Anterior cingulate cortex (tissue), 58 donors: Measurements from ENCODE around the gene MEAF6.
"Not testable (repeated sequence)": the region's sequence is repeated elsewhere in the genome, so short reads cannot be mapped to it uniquely, and the experiment has no call there.

Experiments used
- DNase-seq, 58 donors: peaks; one replicate each; lab custom pipeline; 2025; lab: John Stamatoyannopoulos, UW

MEAF6 gene

GRCh38 chr1:37533317-37534093 lies 18.9 kb upstream of the MEAF6 start:
- DNase-seq, result no peak

GRCh38 chr1:37532418-37533156 lies 18.0 kb upstream of the MEAF6 start:
- DNase-seq, result not testable (repeated sequence)

GRCh38 chr1:37529888-37530287 lies 15.3 kb upstream of the MEAF6 start:
- DNase-seq, result not testable (repeated sequence)

DNA sequence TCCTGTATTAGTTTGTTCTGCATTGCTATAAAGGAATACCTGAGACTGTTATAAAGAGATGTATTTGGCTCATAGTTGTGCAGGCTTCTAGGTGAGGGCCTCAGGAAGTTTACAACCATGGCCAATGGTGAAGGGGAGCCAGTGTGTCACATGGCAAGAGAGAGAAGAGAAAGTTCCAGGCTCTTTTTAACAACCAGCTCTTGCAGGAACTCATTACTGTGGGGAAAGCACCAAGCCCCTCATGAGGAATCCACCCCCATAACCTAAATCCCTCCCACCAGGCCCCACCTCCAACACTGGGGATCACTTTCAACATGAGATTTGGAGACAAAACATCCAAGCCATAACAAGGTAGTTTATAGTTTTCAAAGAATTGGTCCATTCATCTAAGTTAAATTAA lies 5.0 kb upstream of the MEAF6 start:
- no peak for DNase-seq

DNA sequence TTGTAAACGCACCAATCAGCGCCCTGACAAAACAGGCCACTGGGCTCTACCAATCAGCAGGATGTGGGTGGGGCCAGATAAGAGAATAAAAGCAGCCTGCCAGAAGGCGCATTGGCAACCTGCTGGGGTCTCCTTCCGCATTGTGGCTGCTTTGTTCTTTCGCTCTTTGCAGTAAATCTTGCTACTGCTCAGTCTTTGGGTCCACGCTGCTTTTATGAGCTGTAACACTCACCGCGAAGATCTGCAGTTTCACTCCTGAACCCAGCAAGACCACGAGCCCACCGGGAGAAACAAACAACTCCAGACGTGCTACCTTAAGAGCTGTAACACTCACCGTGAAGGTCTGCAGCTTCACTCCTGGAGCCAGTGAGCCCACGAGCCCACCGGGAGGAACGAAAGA lies 4.4 kb upstream of the MEAF6 start:
- not testable (repeated sequence) for DNase-seq

- DNase-seq, result not testable (repeated sequence)
These were observed 3.7 kb upstream of the MEAF6 start for GRCh38 chr1:37518241-37518640.

DNA sequence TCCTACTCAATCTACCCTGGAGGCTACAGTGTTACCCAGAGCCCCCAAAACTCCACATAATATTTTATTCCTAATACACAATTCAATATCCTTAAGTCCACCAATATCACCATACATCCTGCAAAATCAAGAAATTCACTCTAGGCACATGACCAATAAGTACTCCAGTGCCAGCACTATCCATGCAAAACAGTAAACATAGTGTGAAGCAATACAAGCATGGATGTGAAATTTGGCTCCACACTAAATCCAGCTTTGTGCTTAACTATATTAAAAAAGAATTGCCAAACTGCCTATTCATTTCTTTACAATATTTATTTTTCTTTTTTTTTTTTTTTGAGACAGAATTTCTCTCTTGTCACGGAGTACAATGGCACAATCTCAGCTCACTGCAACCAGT lies 3.0 kb upstream of the MEAF6 start:
- DNase-seq, result no peak

DNA sequence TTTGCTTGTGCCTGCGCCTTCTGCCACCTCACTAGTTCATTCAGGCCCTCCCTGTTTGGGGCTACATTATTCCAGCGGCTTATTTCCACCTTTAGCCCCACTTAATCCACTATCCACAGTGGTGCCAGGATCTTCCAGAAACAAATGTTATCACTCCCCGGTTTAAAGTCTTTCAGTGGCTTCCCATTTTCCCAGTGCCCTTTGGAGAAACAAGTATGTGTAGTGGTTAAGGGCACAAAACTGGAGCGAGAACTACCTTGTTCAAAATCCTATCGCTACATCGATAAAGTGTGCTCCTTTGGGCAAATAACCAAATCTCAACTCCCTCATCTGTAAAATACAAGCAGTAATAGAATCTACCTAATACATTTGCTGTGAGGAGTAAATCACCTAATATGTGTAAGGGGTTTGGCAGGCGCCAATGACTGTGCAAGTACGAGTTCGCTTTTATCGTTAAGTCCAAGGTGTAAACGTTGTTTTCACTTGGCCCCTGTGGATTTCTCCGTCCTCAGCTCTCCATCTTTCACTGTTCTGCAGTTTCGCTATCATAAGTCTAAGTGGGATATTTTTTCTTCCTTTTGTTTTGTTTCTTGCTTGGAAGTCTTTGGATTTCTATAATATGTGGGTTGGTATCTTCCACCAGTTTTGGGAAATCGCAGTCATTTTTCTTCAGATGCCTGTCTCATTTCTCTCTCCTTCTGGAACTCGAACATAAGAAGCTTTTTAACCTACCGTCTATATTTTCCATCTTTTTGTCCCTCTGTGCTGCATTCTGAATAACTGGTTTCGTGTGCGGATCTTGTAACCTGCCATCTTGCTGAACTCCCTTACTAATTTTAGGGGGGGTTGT lies 844 bp upstream of the MEAF6 start:
- DNase-seq, result no peak

DNA sequence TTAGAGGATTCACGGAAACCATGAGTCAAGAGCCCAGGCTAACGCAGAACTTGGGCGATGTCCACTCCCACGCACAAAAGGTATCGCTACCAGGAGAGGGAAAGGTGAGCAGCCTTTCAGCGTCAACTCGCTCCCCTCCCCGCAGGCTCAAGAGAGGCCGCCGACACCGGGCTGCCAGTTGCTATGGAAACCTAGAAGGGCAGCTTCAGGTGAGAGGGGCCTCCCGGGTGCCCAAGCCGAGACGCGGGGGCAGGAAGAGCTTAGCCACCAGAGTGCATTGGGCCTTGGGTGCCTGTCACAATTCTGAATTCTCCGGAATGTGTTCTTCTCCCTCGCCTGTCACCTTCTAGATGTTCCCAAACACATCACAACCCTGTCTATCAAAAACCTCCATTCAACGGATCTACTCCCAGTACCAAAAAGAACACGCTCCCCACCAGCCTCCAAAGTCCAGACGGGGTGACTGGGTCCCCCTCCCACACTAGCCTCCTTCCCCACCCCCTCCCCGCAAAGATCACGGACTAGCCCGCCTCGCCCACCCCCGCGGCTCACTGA lies 694 bp downstream of the MEAF6 start:
- peak in 24 of 58 donors; percentile 4 to 62 (median 18) for DNase-seq

DNA sequence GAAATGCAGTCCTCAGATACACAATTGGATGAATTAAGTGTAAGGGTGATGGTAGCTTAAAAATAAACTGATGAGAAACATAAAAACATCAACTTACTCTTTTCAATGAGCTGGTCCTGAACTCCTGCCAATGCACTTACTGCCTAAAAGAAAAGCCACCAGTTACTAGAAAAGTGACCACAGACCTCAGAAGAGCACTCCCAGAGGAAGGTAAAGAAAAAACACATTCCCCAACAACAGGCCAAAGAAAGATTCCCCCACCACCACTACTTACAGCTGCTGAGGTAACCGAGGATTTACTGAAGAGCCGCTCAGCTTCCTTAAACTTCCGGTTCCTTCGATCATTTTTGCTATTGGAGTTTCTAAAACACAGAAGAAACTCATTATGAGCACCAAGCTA lies 5.4 kb downstream of the MEAF6 start:
- DNase-seq, result no peak

GRCh38 chr1:37506740-37507139 lies 7.8 kb downstream of the MEAF6 start:
- no peak for DNase-seq

DNA sequence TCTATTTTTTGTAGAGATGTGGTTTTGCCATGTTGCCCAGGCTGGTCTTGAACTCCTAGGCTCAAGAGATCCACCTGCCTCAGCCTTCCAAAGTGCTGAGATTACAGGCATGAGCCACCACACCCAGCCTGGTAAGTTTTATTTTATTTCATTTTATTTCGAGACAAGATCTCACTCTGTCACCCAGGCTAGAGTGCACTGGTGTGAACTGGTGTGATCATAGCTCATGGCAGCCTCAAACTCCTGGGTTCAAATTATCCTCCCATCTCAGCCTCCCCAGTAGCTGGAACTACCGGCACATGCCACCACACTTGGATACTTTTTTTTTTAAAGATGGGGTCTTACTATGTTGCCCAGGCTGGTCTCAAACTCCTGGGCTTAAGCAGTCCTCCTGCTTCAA lies 11.8 kb downstream of the MEAF6 start:
- not testable (repeated sequence) for DNase-seq

- DNase-seq, result no peak
These were observed 12.5 kb downstream of the MEAF6 start for GRCh38 chr1:37502104-37502503.

- no peak for DNase-seq
These were observed 12.9 kb downstream of the MEAF6 start for GRCh38 chr1:37501661-37502060.

DNA sequence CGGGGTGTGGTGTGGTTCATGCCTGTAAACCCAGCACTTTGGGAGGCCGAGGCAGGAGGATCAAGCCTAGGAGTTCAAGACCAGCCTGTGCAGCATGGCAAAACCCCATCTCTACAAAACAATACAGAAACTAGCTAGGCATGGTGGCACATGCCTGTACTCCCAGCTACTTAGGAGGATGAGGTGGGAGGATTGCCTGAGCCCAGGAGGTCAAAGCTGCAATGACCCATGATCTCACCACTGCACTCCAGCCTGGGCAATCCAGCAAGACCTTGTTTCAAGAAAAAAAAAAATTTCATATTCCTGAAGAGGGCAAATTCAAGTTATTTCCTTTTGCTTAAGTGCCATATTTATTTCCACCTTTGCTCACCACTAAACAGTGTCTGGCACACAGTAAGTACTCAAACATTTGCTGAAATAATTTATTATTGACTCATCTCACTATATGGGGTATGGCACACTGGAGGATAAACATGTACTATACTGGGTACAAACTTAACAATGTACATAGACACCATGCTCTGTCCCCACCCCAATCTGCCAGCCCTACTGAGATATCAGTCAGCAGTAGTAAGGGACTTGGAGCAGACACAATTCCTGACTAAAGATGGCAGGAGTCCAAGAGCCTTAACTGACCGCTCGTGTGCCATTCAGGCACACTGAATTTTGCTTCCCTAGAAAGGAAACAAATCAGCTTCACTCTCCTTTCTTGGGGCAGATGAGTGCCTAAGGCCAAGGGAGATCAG lies 15.5 kb downstream of the MEAF6 start:
- peak in 1 of 58 donors; percentile 22 for DNase-seq

GRCh38 chr1:37497832-37498231 lies 16.7 kb downstream of the MEAF6 start:
- no peak for DNase-seq

DNA sequence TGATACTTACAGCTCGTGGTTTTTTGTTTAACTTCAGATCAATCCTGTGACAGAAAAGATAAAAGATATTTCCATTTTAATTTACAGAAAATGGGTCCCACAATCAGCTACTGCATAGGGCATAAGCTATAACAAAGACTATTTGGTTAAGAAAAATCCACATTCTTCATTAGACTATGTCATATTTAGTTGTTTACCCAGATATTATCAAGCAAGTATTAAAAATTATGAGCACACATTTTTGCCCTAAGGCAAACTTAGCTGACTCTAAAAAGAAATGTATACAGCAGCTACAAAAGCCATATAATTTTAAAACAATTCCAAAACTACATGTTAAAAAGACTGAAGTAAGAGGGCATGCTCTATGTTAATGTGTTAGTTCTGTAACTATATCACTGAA lies 18.7 kb downstream of the MEAF6 start:
- no peak for DNase-seq

- no peak for DNase-seq
These were observed 21.0 kb downstream of the MEAF6 start for GRCh38 chr1:37493336-37494098.

DNA sequence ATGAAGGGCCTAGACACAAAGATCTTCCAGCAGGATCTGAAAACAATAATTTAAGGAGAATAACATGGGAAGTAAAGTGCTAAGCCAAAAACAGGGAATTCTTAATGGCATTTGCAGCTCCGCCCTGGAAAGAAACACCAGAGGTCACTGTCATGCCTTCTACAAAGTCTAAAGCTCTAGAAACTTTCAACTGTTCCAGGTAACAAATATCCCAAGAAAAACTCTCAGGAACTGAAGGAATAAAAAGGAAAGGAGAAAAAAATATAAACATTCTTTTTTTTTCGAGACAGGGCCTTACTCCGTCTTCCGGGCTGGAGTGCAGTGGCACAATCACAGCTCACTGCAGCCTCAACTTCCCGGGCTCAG lies 27.0 kb downstream of the MEAF6 start:
- DNase-seq, result no peak
